NCI-H524 (cell line): ENCODE data around the gene CACNA1F.

Source experiments
- DNase-seq, 2 experiments: peaks; one replicate each; lab custom pipeline; 2025; lab: John Stamatoyannopoulos, UW

Gene CACNA1F

DNA sequence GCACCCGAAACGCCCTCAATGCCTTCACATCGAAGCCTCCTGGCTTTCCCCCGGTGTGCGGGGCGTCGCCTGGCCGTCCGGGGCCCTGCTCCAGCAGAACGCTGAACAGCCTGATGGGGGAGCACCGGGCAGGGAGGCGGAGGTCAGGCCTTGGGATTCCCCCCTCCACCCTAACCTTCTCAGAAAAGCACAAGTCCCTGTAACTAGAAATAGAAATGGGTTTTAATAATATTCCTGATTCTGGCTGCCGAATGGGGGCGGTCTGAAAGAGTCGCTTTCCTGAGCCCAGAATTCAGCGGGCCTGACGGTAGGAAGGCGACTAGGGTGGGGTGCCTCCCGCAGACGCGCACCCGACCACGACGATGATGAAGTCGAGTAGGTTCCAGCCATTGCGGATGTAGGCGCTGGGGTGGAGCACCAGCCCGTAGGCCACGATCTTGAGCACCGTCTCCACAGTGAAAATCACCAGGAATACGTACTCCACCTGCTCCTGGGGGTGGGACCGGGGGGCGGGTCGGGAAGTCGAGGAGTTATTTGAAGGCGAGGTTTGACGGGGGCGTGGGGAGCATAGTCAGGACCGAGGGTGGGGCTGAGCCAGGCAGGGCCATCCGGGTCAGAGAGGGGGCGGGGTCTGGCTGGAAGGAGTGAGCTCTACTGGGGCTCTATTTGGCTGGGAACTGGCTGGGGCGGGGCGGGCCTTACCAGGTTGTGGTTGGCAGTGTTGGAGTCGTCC is 2.5 kb downstream of the CACNA1F start:
- no peak for DNase-seq

DNA sequence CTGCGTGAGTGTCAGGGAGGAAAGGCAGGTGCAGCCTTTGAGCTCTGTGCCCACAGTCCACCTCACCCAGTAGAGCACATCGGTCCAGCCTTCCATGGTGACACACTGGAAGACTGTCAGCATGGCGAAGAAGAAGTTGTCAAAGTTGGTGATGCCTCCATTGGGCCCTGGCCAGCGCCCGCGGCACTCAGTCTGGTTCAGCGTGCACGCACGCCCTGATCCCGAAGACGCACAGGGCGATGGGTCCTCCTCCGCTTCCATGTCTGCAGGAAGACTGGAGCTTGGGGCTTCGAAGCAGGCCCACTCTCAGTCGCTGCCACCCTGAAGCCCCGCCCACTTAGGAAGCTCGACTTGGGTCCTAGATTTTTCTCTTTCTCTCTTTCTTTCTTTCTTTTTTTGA is 5.0 kb downstream of the CACNA1F start:
- no peak for DNase-seq

DNA sequence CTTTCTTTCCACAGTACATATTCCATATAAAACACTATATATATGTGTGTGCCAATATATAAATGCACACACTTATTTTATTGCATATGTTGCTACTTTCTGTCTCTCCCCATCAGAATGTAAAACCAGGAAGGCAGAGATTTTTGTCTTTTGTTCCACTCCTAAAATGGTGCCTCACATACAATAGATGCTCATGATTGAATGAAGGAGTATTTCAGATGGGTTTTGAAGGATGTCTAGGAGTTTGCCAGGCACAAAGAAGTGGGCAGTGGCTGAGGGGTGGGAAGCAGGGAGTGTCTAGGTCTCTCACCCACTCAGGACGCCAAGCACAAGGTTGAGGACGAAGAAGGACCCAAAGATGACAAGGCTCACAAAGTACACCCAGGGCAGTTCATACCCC is 5.4 kb downstream of the CACNA1F start:
- DNase-seq: no peak

DNA sequence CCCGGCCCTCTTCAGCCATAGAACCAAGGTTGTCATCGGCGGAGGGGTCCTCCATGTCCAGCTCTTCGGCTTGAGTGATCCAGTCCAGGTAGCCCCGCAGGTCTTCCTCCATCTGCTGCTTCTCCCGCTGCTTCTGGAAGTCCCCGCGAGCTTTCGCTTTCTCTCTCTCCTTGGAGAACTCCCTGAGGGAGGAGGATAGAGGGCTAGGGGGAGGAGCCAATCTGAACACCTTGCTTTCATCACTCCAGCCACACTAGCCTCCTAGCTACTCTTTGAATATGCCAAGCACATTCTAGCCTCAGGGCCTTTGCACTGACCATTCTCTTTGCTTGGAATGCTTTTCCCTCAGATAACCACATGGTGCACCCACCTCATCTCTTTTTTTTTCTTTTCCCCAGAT is 6.2 kb downstream of the CACNA1F start:
- no peak for DNase-seq

GRCh38 chrX:49225858-49226257 is 7.3 kb downstream of the CACNA1F start:
- DNase-seq: no peak

GRCh38 chrX:49221868-49222267 is 11.3 kb downstream of the CACNA1F start:
- DNase-seq: no peak

DNA sequence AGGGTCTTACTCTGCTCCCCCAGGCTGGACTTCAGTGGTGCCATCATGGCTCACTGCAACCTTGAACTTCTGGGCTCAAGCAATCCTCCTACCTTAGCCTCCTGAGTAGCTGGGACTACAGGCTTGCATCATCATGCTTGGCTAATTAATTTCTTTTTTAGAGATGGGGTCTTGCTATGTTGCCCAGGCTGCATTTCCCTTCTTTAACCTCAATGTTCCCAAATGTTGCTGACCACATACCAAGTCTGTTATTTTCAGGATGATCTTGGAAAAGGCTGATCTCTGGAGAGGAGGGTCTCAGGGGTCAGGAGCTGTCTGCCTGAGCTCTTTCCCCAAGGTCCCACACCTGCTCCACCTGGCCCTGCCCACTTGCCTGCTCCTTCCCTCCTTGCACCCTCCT is 13.0 kb downstream of the CACNA1F start:
- no peak for DNase-seq

- DNase-seq: no peak
Observed at GRCh38 chrX:49214996-49215526, 18.1 kb downstream of the CACNA1F start.

DNA sequence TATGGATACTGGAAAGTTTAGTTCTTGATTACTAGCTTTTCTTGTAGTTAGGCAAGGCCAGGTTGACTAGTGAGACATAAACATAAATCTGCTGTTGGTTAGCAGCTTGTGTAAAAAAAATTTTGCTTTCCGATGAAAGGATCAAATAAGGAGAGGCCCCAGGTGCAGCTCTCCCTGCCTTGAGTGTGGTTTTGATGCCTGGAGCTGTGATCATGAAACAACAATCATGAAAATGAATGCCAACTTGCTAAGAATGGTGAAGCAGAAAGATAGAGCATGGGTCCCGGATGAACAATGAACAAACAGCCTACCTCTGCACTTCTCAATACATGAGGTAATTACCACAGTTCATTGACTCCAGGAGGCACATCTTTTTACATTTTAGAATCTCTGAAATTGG is 18.7 kb downstream of the CACNA1F start:
- no peak for DNase-seq

DNA sequence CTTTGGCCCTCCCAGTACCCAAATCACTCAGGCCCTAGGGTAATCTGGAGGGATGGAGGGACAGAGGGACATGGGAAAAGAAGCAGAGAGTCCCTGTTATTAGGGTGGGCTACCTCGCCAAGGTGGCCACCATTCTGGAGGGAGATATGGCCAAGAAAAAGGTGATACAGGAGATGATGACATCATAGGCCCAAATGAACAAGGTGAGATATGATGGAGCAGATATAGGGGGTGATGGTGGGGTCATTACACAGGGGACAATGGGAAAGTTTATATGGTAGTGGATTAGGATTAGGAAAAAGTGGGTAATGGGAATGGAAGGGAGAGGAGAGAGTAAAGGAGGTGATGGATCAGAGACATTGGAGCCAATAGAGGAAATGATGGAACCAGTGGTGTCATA is 20.3 kb downstream of the CACNA1F start:
- no peak for DNase-seq

DNA sequence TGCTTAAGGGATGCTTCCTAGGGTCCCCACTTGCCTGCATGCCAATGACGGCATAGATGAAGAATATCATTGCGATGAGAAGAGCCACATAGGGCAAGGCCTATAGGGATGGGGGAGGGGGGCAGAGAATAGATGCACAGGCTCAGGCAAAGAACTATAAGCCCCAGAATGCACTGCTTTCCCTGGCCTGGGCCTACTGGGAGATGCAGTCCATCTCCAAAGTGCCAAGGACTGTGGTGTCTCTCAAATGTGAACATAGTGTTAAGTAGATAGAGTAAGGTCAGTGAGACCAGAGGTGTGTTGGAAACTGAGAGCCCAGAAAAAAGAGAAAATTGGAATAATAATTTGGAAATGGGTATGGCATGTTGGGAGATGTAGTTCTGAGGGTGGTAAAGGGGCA is 20.9 kb downstream of the CACNA1F start:
- no peak for DNase-seq

GRCh38 chrX:49211074-49211473 is 22.1 kb downstream of the CACNA1F start:
- no peak for DNase-seq

DNA sequence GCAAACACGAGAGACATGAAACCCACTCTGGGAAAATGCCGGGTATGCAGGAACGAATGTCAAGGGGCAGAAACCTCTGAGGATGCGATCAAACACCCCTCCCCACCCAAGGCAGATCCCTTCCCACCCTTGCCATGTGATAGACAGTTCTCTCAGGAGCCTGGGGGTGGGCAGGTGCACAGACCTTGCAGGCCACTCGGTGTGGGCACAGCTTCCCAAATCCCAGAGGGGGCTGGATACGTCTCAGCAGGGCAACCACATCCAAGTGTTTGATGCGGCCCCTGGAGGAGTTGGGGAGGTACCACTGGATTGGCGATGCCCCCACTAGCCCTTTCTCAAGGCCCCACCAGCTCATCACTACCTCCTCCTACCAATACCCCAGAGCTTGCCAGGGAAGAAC is 22.7 kb downstream of the CACNA1F start:
- no peak for DNase-seq

DNA sequence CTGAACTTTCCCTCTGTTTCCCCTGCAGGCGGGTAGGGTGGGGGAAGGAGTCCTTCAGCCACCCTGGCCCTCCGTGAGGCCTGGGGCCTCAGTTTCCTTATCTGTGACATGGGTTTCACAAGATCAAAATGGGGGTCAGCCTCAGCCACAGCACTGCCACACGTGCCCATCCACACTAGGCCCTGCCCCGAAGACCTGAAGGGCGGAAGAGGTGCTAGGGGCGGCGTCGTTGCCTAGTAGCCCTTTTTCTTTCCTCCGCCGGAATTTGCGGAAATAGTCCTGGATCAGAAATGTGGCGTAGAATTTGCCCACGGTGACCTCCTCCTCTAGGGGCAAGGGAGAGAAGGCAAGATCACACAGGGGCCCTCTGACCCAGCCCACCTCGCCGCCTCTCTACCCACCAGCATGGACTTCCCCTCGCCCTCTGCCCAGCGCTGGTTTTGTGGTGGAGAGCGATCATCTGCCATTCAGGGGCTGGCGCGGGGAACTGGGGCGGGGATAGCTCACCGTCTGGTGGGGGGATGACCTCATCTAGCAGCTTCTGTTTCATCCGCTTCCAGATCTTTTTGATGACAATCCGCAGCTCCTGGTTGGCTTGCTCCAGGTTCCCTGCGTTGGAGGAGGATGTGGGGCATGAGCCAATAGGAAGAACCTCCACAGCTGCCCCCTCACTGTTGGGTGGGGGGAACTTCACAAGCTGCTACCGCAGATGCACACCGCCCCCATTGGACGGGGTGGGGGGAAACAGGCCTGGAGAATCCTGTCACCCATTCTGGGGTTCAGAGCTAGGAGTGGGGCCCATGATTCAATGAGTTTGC is 23.5 kb downstream of the CACNA1F start:
- DNase-seq: peak; percentile 26 to 81

DNA sequence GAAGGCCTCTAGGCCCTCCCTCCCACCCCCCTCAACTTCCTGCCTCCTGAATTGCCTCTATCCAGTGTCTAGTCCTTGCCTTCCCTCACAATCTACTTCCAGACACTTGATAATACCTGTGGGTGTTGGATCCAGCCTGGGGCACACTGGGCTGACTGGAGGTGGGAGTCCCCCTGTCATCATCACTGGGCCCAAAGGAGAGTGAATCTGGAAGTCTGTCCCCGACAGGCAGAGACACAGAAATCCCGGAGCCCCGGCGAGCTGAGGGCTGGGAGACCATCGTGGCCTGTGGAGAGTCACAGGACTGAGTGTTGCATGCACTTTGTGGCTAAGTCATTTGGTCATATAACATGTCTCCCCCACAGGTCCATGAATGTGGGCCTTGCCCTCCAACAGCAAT is 24.7 kb downstream of the CACNA1F start:
- DNase-seq: no peak

DNA sequence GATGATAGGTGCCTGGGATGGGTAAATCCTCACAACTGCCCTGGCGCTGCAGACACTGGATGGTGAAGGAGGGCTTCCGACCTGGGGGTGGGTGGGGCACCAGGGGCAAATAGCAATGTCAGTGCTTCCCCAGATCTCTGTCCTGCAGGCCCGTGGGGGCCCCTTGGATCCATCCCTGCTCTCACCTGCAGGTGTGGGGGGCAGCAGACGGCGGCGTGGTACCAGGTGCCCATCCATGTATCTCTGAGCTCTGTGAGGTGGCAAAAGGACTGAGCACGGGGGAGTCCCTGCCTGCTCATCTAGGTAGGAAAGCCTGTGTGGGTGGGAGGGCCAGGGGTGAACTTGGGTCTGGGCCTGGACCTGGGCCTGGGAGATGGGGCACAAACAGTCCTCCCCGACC is 26.6 kb downstream of the CACNA1F start:
- no peak for DNase-seq

GRCh38 chrX:49205443-49205842 is 27.7 kb downstream of the CACNA1F start:
- DNase-seq: no peak

DNA sequence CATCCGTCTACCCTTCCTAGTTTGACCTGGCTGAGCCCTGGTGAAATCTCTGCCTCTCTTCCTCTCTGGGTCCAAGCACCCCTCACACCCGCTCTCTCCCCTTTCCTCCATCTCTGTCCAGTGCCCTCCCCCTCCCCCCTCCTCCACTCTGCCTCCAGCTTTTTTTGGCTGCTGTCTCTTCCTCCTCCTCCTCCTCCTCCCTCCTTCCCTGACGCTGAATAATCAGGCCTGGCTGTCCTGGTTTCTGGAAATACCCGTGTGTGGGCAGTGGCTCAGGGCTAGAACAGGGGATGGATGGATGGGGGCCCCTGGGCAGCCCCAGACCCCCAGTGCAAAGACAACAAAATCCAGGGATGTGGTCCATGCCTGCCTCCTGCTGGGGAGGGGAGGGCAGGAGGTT is 28.4 kb downstream of the CACNA1F start:
- no peak for DNase-seq

- DNase-seq: no peak
Observed at GRCh38 chrX:49204017-49204416, 29.1 kb downstream of the CACNA1F start.

- no peak for DNase-seq
Observed at GRCh38 chrX:49203536-49203935, 29.6 kb downstream of the CACNA1F start.

- DNase-seq: no peak
Observed at GRCh38 chrX:49202022-49202421, 31.1 kb downstream of the CACNA1F start.

GRCh38 chrX:49199906-49200771 is 33.0 kb downstream of the CACNA1F start, which contains the start of gene SYP:
Gene SYP, minus strand, starts transcription at chrX:49200193. Its CDS starts 7 bp downstream, at chrX:49200186.
- DNase-seq: peak; percentile 78 to 89
